Lower lobe of right lung (tissue), 2 donors: ENCODE data around the gene MRPL42. TPM values are rescaled to one million over a fixed set of nuclear protein-coding genes. Genes with fewer than 3 reads are reported as not detected.
A peak's percentile ranks its signal among the peaks of the same experiment; 100 is the strongest.

Experiments used
- ATAC-seq, 2 donors: fragments of 200-7000 bp; cut with Tn5 transposase; one replicate each; pipeline ENCODE4 v1.9.1; 2020 to 2022; ENCODE audit warnings: mild to moderate bottlenecking in 2 of 2, moderate library complexity in 2 of 2
- DNase-seq: peaks from one replicate; pipeline ENCODE4 v3.0.0-alpha.2; 2020
- H3K27ac ChIP-seq: fragments of 200-600 bp; one replicate; pipeline ENCODE4 v1.8.0; 2022
- H3K27me3 ChIP-seq: fragments of 200-600 bp; one replicate; pipeline ENCODE4 v1.8.0; 2022; ENCODE audit warnings: low read depth
- H3K36me3 ChIP-seq: fragments of 200-600 bp; one replicate; pipeline ENCODE4 v1.8.0; 2022; ENCODE audit warnings: mild to moderate bottlenecking
- H3K4me1 ChIP-seq: fragments of 200-600 bp; one replicate; pipeline ENCODE4 v1.8.0; 2022
- H3K4me3 ChIP-seq: fragments of 200-600 bp; one replicate; pipeline ENCODE4 v1.8.0; 2022; ENCODE audit warnings: mild to moderate bottlenecking
- H3K9me3 ChIP-seq: fragments of 200-600 bp; one replicate; pipeline ENCODE4 v1.8.0; 2022
- intact Hi-C: fragments of 100-400 bp; cut with DNase I; formaldehyde crosslinking; loops from one replicate; pipeline ENCODE4 v1.11.0; 2022
- total RNA-seq: library from RNA; stranded (reverse); fragmentation: NEBNext Ultra II Directional; extraction: Animal tissue kit (Norgen Biotek cat#: 25700); gene quantifications from one replicate; pipeline ENCODE4 v1.2.1, GENCODE V29; 2021
- TF ChIP-seq, protein P1 (sequence below): fragments of 200-600 bp; IDR thresholded peaks from one replicate; pipeline ENCODE4 v1.8.0; 2022; ENCODE audit warnings: antibody characterized with exemption, mild to moderate bottlenecking
- donor health status: DM: no; HTN: yes; CAD: no; lungs with severe emphysema.

Gene MRPL42
- total RNA-seq, 1 donor from 2014 or later, result 44.4 TPM

- H3K9me3 ChIP-seq, result no peaks in the 10 kb centered on the region
- intact Hi-C loops, result no loop called here
- no peaks in the 10 kb centered on the region for H3K36me3 ChIP-seq
- H3K27ac ChIP-seq, result no peak overlapping the region
- TF ChIP-seq, protein P1, sequence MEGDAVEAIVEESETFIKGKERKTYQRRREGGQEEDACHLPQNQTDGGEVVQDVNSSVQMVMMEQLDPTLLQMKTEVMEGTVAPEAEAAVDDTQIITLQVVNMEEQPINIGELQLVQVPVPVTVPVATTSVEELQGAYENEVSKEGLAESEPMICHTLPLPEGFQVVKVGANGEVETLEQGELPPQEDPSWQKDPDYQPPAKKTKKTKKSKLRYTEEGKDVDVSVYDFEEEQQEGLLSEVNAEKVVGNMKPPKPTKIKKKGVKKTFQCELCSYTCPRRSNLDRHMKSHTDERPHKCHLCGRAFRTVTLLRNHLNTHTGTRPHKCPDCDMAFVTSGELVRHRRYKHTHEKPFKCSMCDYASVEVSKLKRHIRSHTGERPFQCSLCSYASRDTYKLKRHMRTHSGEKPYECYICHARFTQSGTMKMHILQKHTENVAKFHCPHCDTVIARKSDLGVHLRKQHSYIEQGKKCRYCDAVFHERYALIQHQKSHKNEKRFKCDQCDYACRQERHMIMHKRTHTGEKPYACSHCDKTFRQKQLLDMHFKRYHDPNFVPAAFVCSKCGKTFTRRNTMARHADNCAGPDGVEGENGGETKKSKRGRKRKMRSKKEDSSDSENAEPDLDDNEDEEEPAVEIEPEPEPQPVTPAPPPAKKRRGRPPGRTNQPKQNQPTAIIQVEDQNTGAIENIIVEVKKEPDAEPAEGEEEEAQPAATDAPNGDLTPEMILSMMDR, result no peak
- ATAC-seq (no peak), DNase-seq (no peak)
- no peak overlapping the region for H3K4me3 ChIP-seq
- H3K27me3 ChIP-seq, result no peaks in the 10 kb centered on the region
- peaks cover 4% of the 10 kb centered on the region for H3K4me1 ChIP-seq
Observed at GRCh38 chr12:93460902-93461301, 6.4 kb upstream of the MRPL42 start.

DNA sequence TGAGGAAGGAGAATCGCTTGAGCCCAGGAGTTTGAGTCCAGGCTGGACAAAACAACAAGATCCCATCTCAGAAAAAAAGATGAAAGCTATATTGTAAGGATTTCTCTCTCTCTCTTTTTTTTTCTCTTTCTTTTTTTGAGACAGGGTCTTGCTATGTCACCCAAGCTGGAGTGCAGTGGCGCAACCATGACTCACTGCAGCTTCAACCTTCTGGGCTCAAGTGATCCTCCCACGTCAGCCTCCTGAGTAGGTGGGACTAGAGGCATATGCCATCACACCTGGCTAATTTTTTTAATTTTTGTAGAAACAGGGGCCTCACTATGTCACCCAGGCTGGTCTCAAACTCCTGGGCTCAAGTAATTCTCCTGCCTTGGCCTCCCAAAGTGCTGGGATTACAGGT lies 5.8 kb upstream of the MRPL42 start:
- H3K27me3 ChIP-seq, result no peaks in the 10 kb centered on the region
- no peaks in the 10 kb centered on the region for H3K36me3 ChIP-seq
- no peak for DNase-seq
- intact Hi-C loops, result no loop called here
- TF ChIP-seq, protein P1, result no peak
- no peak for ATAC-seq
- H3K9me3 ChIP-seq, result no peaks in the 10 kb centered on the region
- H3K27ac ChIP-seq, result no peak overlapping the region
- no peak overlapping the region for H3K4me3 ChIP-seq
- peaks cover 4% of the 10 kb centered on the region for H3K4me1 ChIP-seq

- Histone ChIP-seq H3K9me3 (no peaks in the 10 kb centered on the region), H3K4me1 (peaks cover 28% of the 10 kb centered on the region), H3K36me3 (peaks cover 5% of the 10 kb centered on the region), H3K4me3 (no peak overlapping the region), H3K27ac (no peak overlapping the region), H3K27me3 (no peaks in the 10 kb centered on the region)
- TF ChIP-seq, protein P1, result no peak
- DNase-seq (no peak), ATAC-seq (no peak)
- intact Hi-C loops, result no loop called here
Observed at GRCh38 chr12:93465841-93466240, 1.5 kb upstream of the MRPL42 start.

DNA sequence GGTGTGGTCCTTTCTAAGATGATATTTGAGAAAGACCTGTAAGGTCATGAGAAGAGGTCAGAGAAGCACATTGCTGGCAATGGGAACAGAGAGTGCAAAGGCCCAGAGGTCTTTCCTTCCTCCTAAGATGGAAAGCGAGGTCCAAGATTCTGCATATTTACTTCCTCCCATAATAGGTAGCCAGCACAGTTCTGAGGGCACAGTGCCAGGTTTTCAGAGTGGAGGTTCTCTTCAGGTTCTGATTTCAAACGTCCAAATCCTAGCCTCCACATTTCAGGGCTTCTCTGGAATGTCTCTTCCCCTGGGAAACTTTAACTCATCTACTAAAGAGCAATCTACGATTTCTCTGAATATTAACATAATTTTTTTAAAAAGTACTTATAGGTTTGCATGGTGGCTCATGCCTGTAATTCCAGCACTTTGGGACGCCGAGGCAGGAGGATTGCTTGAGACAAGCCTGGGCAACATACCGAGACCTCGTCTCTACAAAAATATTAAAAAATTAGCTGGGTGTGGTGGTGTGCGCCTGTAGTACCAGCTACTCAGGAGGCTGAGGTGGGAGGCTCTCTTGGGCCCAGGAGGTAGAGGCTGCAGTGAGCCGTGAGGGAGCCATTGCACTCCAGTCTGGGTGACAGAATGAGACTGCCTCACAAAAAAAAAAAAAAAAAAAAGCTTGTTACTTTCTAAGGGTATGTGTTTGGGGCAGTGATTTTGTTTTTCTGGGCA lies 526 bp upstream of the MRPL42 start:
- ATAC-seq, result no peak

DNA sequence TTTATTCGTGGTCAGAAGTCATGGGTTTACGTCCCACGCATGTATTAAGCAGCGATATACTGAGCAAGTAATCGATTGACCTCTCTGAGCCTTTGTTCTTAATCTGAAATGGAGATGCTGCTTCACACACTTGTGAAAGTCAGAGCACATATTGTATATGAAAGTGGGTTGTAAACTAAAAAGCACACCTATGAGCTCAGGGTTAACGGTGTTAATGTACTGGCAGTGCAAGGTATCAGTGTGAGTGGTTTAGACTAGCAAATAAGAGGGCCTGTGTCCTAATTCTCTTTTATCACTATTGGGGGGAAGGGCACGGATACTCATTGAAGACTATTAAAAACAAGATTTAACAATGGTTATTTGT lies 676 bp downstream of the MRPL42 start:
- Histone ChIP-seq H3K4me3 (peak overlapping the region; percentile 89), H3K36me3 (peaks cover 20% of the 10 kb centered on the region), H3K4me1 (peaks cover 27% of the 10 kb centered on the region), H3K27ac (peak overlapping the region; percentile 95), H3K9me3 (no peaks in the 10 kb centered on the region), H3K27me3 (no peaks in the 10 kb centered on the region)
- ATAC-seq (peak in 1 of 2 donors; percentile 4), DNase-seq (no peak)
- intact Hi-C loops, result no loop called here
- TF ChIP-seq, protein P1, result no peak

More for the DNA sequence above, 526 bp upstream of the MRPL42 start:
- TF ChIP-seq, protein P1, result no peak
- Histone ChIP-seq H3K4me1 (peaks cover 27% of the 10 kb centered on the region), H3K4me3 (peak overlapping the region; percentile 89), H3K27me3 (no peaks in the 10 kb centered on the region), H3K27ac (peak overlapping the region; percentile 95), H3K36me3 (peaks cover 9% of the 10 kb centered on the region), H3K9me3 (no peaks in the 10 kb centered on the region)
- DNase-seq, result no peak
- intact Hi-C loops, result no loop called here
